GM18861 (cell line): ENCODE data around the gene TRIM51.
"Not testable (repeated sequence)": the region's sequence is repeated elsewhere in the genome, so short reads cannot be mapped to it uniquely, and the experiment has no call there.

Experiments used
- ATAC-seq: cut with Tn5 transposase; IDR thresholded peaks from one replicate; pipeline ENCODE4 v1.9.1; 2021; ENCODE audit not compliant: unreplicated experiment

TRIM51 gene

GRCh38 chr11:55882997-55883396, at the start of gene TRIM51:
Gene TRIM51, plus strand, starts transcription at chr11:55883297. Its CDS starts 2,132 bp downstream, at chr11:55885429.
- ATAC-seq, result not testable (repeated sequence)

GRCh38 chr11:55838452-55838851, 44.6 kb upstream of the TRIM51 start, which contains the start of gene OR5D16:
Gene OR5D16, plus strand, starts transcription at chr11:55838752. Its CDS starts 0 bp downstream, at chr11:55838752.
- no peak for ATAC-seq

- ATAC-seq, result no peak
Observed at GRCh38 chr11:55847453-55847852, 35.6 kb upstream of the TRIM51 start.

GRCh38 chr11:55849037-55849436, 34.1 kb upstream of the TRIM51 start:
- no peak for ATAC-seq

- ATAC-seq, result no peak
Observed at GRCh38 chr11:55852141-55852540, 31.0 kb upstream of the TRIM51 start.

GRCh38 chr11:55854704-55855103, 28.4 kb upstream of the TRIM51 start:
- ATAC-seq, result no peak

GRCh38 chr11:55867354-55867753, 15.7 kb upstream of the TRIM51 start:
- ATAC-seq, result not testable (repeated sequence)

- ATAC-seq, result not testable (repeated sequence)
Observed at GRCh38 chr11:55872731-55873130, 10.4 kb upstream of the TRIM51 start.

GRCh38 chr11:55873146-55873545, 10.0 kb upstream of the TRIM51 start:
- not testable (repeated sequence) for ATAC-seq

GRCh38 chr11:55884995-55885394, 1.9 kb downstream of the TRIM51 start:
- not testable (repeated sequence) for ATAC-seq

- ATAC-seq, result not testable (repeated sequence)
Observed at GRCh38 chr11:55885481-55885880, 2.4 kb downstream of the TRIM51 start.

GRCh38 chr11:55895216-55895615, 12.1 kb downstream of the TRIM51 start:
- no peak for ATAC-seq

GRCh38 chr11:55902308-55902707, 19.2 kb downstream of the TRIM51 start:
- no peak for ATAC-seq

- no peak for ATAC-seq
Observed at GRCh38 chr11:55914482-55914881, 31.4 kb downstream of the TRIM51 start, which contains the start of gene OR5W2. Gene OR5W2, minus strand, starts transcription at chr11:55914582. Its CDS starts 0 bp downstream, at chr11:55914582.

- ATAC-seq, result no peak
Observed at GRCh38 chr11:55920537-55920936, 37.4 kb downstream of the TRIM51 start.

GRCh38 chr11:55936300-55936699, 53.2 kb downstream of the TRIM51 start, which contains the start of gene OR5I1:
Gene OR5I1, minus strand, starts transcription at chr11:55936400. Its CDS starts 0 bp downstream, at chr11:55936400.
- ATAC-seq, result no peak
